HG03520 (cell line): ENCODE results near the gene ARPC4.
A peak's percentile ranks its signal among the peaks of the same experiment; 100 is the strongest.

Experiments used
- ATAC-seq: cut with Tn5 transposase; IDR thresholded peaks from one replicate; pipeline ENCODE4 v1.9.1; 2021; ENCODE audit warnings: mild to moderate bottlenecking, moderate library complexity; ENCODE audit not compliant: unreplicated experiment

ARPC4 gene

GRCh38 chr3:9792405-9793160 lies at the start of gene ARPC4, which contains the start of gene TADA3:
ARPC4 (plus strand) TSS chr3:9793082; CDS start chr3:9793122, 40 bp downstream.
TADA3 (minus strand) TSS chr3:9792473; CDS start chr3:9791466, 1,007 bp downstream.
- ATAC-seq = peak; percentile 79

GRCh38 chr3:9743548-9743947 lies 49.3 kb upstream of the ARPC4 start:
- no peak for ATAC-seq

- ATAC-seq = no peak
Observed at GRCh38 chr3:9744162-9744561, 48.7 kb upstream of the ARPC4 start.

GRCh38 chr3:9745521-9745920 lies 47.4 kb upstream of the ARPC4 start:
- no peak for ATAC-seq

- ATAC-seq = no peak
Observed at GRCh38 chr3:9746330-9746729, 46.6 kb upstream of the ARPC4 start.

GRCh38 chr3:9747267-9747666 lies 45.6 kb upstream of the ARPC4 start:
- no peak for ATAC-seq

- no peak for ATAC-seq
Observed at GRCh38 chr3:9748031-9748430, 44.9 kb upstream of the ARPC4 start.

GRCh38 chr3:9749296-9749644 lies 43.6 kb upstream of the ARPC4 start:
- ATAC-seq = no peak

GRCh38 chr3:9749645-9750555 lies 43.0 kb upstream of the ARPC4 start, which contains the start of gene OGG1:
OGG1 (plus strand) TSS chr3:9749952; CDS start chr3:9750287, 335 bp downstream.
- ATAC-seq = peak; percentile 86

- no peak for ATAC-seq
Observed at GRCh38 chr3:9750556-9751411, 42.1 kb upstream of the ARPC4 start.

- no peak for ATAC-seq
Observed at GRCh38 chr3:9754678-9755077, 38.2 kb upstream of the ARPC4 start.

GRCh38 chr3:9757427-9757826 lies 35.5 kb upstream of the ARPC4 start:
- no peak for ATAC-seq

- ATAC-seq = no peak
Observed at GRCh38 chr3:9760779-9761505, 31.9 kb upstream of the ARPC4 start.

GRCh38 chr3:9761919-9762318 lies 31.0 kb upstream of the ARPC4 start:
- no peak for ATAC-seq

- ATAC-seq = no peak
Observed at GRCh38 chr3:9762871-9763270, 30.0 kb upstream of the ARPC4 start.

GRCh38 chr3:9765865-9766264 lies 27.0 kb upstream of the ARPC4 start:
- no peak for ATAC-seq

GRCh38 chr3:9767418-9767817 lies 25.5 kb upstream of the ARPC4 start:
- ATAC-seq = no peak

GRCh38 chr3:9768141-9768775 lies 24.6 kb upstream of the ARPC4 start:
- no peak for ATAC-seq

GRCh38 chr3:9769012-9769411 lies 23.9 kb upstream of the ARPC4 start:
- no peak for ATAC-seq
